DND-41 (cell line): ENCODE measurements around the gene CFAP43.

ENCODE experiments used
- CTCF ChIP-seq: IDR thresholded peaks from 2 replicates; pipeline ENCODE4 v1.5.1; 2012; ENCODE audit warnings: borderline replicate concordance, low read length, moderate library complexity, mild to moderate bottlenecking; ENCODE audit not compliant: poor library complexity, severe bottlenecking; ENCODE audit errors: extremely low read depth
- EZH2 ChIP-seq: IDR thresholded peaks from 3 replicates; pipeline ENCODE4 v1.6.1; 2012; ENCODE audit warnings: borderline replicate concordance, low read depth, mild to moderate bottlenecking, moderate library complexity, low read length, inconsistent platforms; ENCODE audit not compliant: severe bottlenecking

GRCh38 chr10:104242545-104242944, 10.4 kb upstream of the CFAP43 start:
- no peak for TF ChIP-seq CTCF
- TF ChIP-seq EZH2: no peak
